ENCODE measurements around the gene HNRNPF.

Gene HNRNPF

GRCh38 chr10:43355749-43356371, 53.1 kb downstream of the HNRNPF start:
- DNase-seq (ENCODE audit: low spot score) = no peak
- TF ChIP-seq CTCF (IDR thresholded peaks at IDR 0.05; ENCODE audit: extremely low read depth, missing control alignments) = no peak

GRCh38 chr10:43354879-43355380, 54.1 kb downstream of the HNRNPF start:
- TF ChIP-seq CTCF (IDR thresholded peaks at IDR 0.05; ENCODE audit: extremely low read depth, missing control alignments) = no peak
- DNase-seq (ENCODE audit: low spot score) = no peak

- no peak for DNase-seq (ENCODE audit: low spot score)
- no peak for TF ChIP-seq CTCF (IDR thresholded peaks at IDR 0.05; ENCODE audit: extremely low read depth, missing control alignments)
Observed at GRCh38 chr10:43354330-43354635, 54.7 kb downstream of the HNRNPF start.

- TF ChIP-seq CTCF (IDR thresholded peaks at IDR 0.05; ENCODE audit: extremely low read depth, missing control alignments) = no peak
- DNase-seq (ENCODE audit: low spot score) = no peak
Observed at GRCh38 chr10:43353495-43354329, 55.3 kb downstream of the HNRNPF start.

- TF ChIP-seq CTCF (IDR thresholded peaks at IDR 0.05; ENCODE audit: extremely low read depth, missing control alignments) = no peak
Observed at GRCh38 chr10:43352951-43353350, 56.0 kb downstream of the HNRNPF start.

GRCh38 chr10:43351301-43351700, 57.7 kb downstream of the HNRNPF start:
- DNase-seq (ENCODE audit: low spot score) = no peak
- TF ChIP-seq CTCF (IDR thresholded peaks at IDR 0.05; ENCODE audit: extremely low read depth, missing control alignments) = no peak

More at GRCh38 chr10:43352951-43353350, 56.0 kb downstream of the HNRNPF start:
- DNase-seq (ENCODE audit: low spot score) = no peak

- no peak for TF ChIP-seq CTCF (IDR thresholded peaks at IDR 0.05; ENCODE audit: extremely low read depth, missing control alignments)
- no peak for DNase-seq (ENCODE audit: low spot score)
Observed at GRCh38 chr10:43350686-43351085, 58.3 kb downstream of the HNRNPF start.

Measured in GM20000 (cell line).